ES-I3 (cell line): ENCODE results near the gene PHOSPHO1.

Experiments used
- H3K36me3 ChIP-seq: 2 replicates; pipeline ENCODE4 v1.6.1; 2013; ENCODE audit warnings: mild to moderate bottlenecking, low read length, control low read depth, moderate library complexity; ENCODE audit not compliant: insufficient read depth
- H3K4me1 ChIP-seq: 2 replicates; pipeline ENCODE4 v1.6.1; 2013; ENCODE audit warnings: mild to moderate bottlenecking, control low read depth, low read length; ENCODE audit not compliant: insufficient read depth
- H3K9ac ChIP-seq: 2 replicates; pipeline ENCODE4 v1.6.1; 2013; ENCODE audit warnings: low read depth, mild to moderate bottlenecking, low read length, moderate library complexity
- H3K9me3 ChIP-seq: 2 replicates; pipeline ENCODE4 v1.6.1; 2013; ENCODE audit warnings: mild to moderate bottlenecking, low read length, moderate library complexity; ENCODE audit not compliant: control insufficient read depth, insufficient read depth

PHOSPHO1 gene

DNA sequence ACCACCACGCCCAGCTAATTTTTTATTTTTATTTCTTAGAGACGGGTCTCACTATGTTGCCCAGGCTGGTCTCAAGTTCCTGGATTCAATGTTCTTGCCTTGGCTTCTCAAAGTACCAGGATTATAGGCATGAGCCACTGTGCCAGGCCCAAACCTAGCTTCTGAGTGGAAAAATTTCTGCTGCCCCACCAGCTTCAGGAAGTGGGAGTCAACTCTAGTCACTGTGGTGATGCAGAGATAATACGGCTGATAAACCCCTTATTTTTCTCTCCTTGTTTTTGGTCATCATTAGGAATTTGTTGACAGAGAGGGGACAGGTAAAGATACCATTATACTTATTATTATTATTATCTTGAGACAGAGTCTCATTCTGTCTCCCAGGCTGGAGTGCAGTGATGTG is 27.8 kb upstream of the PHOSPHO1 start:
- peaks cover 4% of the 10 kb centered on the region; the same call in 1 of the 2 replicates for H3K4me1 ChIP-seq
- H3K36me3 ChIP-seq, result no peaks in the 10 kb centered on the region
- no peaks in the 10 kb centered on the region for H3K9me3 ChIP-seq
- H3K9ac ChIP-seq, result no peak overlapping the region

DNA sequence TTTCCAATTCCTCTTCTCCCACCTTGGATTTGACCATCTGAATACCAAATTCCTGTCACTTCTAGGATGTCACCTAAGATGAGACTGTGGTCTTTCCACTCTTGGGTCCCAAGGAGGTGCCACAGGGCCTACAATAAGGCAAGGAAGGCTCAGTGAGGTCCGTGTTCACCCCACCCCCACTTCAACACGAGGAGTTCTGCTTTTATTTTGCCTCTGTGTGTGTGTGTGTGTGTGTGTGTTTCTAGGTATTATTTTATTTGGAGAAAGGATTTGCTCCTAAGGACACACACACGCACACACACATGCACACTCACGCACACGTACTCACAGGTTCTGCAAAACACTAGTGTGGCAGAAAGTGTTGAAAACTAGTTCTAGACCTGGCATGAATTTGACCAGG is 24.5 kb upstream of the PHOSPHO1 start:
- Histone ChIP-seq H3K4me1 (no peaks in the 10 kb centered on the region; the same call in 1 of the 2 replicates), H3K9ac (no peak overlapping the region), H3K36me3 (no peaks in the 10 kb centered on the region), H3K9me3 (no peaks in the 10 kb centered on the region)

DNA sequence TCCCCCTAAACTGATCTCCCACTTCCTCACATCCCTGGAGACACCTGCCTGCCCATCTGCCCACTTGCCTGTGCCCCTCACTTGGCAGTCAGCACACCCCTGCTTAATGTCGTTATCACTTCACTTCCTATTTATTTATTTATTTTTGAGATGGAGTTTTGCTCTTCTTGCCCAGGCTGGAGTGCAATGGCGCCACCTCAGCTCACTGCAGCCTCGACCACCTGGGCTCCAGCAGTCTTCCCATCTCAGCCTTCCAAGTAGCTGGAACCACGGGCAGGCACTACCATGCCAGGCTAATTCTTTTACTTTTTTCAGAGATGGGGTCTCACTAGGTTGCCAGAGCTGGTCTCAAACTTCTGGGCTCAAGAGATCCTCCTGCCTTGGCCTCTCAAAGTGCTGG is 23.5 kb upstream of the PHOSPHO1 start:
- no peak overlapping the region for H3K9ac ChIP-seq
- H3K36me3 ChIP-seq, result no peaks in the 10 kb centered on the region
- H3K4me1 ChIP-seq, result peaks cover 6% of the 10 kb centered on the region; the same call in 1 of the 2 replicates
- no peaks in the 10 kb centered on the region for H3K9me3 ChIP-seq

DNA sequence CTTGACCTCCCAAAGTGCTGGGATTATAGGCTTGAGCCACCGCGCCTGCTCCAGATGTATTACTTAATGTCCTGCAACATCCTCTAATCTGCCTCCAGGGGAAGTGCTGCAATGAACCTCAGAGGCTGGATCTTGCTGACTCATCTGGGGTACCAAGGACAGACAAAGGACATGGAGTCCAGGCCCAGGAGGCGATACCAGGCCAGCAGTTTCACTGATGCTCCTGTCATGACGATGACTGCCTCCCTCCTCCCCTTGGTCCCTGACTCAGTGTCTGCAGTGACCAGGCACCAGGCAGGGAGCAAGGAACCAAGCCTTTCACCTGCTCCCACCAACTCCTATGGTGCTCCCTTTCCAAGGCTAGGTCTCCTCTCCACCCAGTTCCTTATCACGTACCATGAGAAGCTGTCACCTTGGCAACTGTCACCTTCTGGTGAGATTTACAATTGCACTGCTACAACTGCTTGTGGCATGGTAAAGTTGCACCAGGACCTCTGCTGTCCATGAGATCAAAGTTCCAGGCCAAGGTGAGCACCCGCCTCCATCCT is 21.6 kb upstream of the PHOSPHO1 start:
- Histone ChIP-seq H3K36me3 (no peaks in the 10 kb centered on the region), H3K9ac (no peak overlapping the region), H3K9me3 (no peaks in the 10 kb centered on the region), H3K4me1 (peaks cover 6% of the 10 kb centered on the region; the same call in 1 of the 2 replicates)

DNA sequence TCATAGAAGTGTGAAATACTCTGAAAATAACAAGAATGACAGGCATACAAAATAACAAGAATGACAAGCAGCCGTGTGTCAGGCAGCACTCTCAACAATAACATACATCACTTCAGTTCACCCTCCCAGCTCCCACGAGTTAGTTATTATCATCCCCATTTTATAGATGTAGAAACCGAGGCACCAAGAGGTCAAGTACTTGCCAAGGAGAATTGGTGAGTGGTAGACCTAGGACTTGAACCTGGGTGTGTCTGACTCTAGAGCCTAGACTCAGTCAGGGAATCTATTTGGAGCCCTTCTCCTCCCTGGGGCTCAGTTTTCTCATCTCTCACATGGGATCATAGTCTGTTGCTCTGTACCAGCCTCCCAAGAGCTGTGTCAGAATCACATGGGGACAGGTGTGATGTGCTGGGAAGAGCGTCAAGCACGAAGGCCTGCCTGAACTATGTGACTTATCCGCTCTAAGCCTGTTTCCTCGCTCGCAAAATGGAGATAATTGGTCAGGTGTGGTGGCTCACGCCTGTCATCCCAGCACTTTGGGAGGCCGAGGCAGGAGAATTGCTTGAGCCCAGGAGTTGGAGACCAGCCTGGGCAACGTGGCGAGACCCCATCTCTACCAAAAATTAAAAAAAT is 19.4 kb upstream of the PHOSPHO1 start:
- Histone ChIP-seq H3K9me3 (no peaks in the 10 kb centered on the region), H3K4me1 (peaks cover 6% of the 10 kb centered on the region; the same call in 1 of the 2 replicates), H3K36me3 (no peaks in the 10 kb centered on the region), H3K9ac (no peak overlapping the region)

DNA sequence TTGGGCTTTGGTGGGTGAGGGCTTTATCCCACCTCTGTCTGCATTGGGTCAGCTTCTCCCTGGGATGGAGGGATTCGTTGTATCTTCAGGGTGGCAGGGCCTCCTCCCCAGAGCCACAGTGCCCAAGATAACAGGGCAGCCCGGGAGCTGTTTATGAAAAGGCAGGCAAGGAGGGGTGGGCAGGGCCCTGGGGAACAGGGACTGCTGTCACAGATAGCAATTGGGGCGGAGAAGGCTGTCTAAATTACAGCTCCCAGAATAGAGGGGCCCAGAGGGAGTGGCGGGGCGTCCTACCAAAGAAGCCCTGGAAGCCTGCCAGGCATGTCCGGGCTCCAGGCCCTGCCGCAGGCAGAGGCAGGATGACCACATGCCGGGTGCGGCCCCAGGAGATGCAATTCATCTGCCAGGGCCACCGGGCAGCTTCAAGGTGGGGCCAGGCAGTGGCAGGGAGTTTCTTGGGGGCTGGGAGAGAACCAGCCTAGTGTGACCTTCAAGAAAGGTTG is 18.8 kb upstream of the PHOSPHO1 start:
- Histone ChIP-seq H3K36me3 (no peaks in the 10 kb centered on the region), H3K4me1 (peaks cover 6% of the 10 kb centered on the region; the same call in 1 of the 2 replicates), H3K9ac (no peak overlapping the region)

DNA sequence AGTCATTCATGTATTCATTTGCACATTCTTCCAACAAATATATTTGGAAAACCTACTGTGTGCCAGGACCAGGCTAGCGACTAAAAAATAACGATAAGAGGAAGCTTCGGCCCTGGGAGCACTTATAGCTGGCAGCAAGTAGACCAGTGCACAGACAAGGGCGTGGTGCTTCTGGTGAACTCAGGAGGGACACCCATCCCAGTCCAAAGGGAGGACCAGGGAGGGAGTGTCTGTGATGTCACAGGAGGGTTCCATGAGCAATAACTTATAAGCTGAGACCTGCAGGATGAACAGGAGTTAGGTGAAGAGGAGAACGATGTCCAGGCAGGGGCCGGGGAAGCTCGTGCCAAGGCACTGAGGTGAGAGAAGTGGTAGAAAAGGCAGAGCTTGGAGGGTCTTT is 17.4 kb upstream of the PHOSPHO1 start:
- no peaks in the 10 kb centered on the region for H3K36me3 ChIP-seq
- no peaks in the 10 kb centered on the region for H3K9me3 ChIP-seq
- peaks cover 6% of the 10 kb centered on the region; the same call in 1 of the 2 replicates for H3K4me1 ChIP-seq
- H3K9ac ChIP-seq, result no peak overlapping the region

More for the DNA sequence above, 18.8 kb upstream of the PHOSPHO1 start:
- H3K9me3 ChIP-seq, result no peaks in the 10 kb centered on the region

DNA sequence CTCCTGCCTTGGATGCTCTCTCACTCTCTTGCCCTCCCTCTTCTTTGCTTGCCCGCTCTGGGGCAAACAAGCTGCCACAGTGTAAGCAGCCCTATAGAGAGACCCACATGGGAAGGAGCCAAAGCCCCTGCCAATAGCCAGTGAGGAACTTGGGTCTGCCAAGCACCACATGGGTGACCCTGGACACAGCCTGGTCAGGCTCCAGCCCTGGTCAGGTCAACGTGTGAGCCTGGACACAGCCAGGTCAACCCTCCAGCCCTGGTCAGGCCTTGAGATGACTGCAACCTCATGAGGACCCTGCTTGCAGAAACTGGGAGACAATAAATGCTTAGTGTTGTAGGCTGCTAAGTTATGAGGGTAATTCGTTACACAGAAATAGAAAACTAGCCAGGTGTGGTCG is 14.3 kb upstream of the PHOSPHO1 start:
- H3K9me3 ChIP-seq, result no peaks in the 10 kb centered on the region
- H3K4me1 ChIP-seq, result peaks cover 6% of the 10 kb centered on the region; the same call in 1 of the 2 replicates
- no peaks in the 10 kb centered on the region for H3K36me3 ChIP-seq
- H3K9ac ChIP-seq, result no peak overlapping the region

DNA sequence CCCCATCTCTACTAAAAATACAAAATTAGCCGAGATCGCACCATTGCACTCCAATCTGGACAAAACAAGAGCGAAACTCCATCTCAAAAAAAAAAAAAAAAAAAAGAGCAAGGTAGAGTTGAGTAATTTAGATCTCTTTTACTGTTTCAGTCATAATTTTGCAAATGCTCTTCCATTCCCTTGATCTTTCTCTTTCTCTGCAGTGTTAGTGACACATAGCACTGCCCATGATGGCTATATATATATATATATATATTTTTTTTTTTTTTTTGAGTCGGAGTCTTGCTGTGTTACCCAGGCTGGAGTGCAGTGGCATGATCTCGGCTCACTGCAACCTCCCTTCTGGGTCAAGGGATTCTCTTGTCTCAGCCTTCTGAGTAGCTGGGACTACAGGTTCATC is 12.2 kb upstream of the PHOSPHO1 start:
- H3K9ac ChIP-seq, result no peak overlapping the region
- no peaks in the 10 kb centered on the region for H3K9me3 ChIP-seq
- H3K4me1 ChIP-seq, result no peaks in the 10 kb centered on the region; the same call in 1 of the 2 replicates
- H3K36me3 ChIP-seq, result no peaks in the 10 kb centered on the region

DNA sequence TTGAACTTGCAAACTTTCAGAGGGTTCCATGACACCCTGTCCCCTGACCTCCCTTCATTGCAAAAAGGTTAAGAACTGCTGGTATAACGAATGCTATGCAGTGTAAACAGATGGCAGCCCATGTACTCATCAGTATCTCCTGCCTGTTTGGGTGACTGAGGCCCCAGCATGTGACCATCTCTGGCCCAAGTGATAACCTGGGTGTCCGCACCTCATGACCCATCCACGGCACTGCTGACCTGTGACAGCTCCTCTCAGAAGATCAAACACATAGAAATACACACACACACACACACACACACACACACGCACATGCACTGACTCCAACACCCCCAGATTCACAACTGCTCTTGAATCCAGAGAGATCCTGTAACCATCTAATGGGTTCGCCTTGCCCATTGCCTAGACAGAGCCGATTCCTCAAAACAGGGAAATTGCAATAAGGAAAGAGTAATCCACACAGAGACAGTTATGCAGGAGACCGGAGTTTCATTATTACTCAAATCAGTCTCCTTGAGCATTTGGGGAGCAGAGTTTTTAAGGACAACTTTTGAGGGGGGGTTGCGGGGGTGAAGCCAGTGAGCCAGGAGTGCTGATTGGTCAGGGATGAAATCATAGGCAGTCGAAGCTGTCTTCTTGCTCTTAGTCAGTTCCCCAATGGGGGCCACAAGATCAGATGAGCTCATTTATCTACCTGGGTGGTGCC is 11.3 kb upstream of the PHOSPHO1 start:
- Histone ChIP-seq H3K36me3 (no peaks in the 10 kb centered on the region), H3K9ac (no peak overlapping the region), H3K4me1 (peaks cover 4% of the 10 kb centered on the region; the same call in 1 of the 2 replicates), H3K9me3 (no peaks in the 10 kb centered on the region)

DNA sequence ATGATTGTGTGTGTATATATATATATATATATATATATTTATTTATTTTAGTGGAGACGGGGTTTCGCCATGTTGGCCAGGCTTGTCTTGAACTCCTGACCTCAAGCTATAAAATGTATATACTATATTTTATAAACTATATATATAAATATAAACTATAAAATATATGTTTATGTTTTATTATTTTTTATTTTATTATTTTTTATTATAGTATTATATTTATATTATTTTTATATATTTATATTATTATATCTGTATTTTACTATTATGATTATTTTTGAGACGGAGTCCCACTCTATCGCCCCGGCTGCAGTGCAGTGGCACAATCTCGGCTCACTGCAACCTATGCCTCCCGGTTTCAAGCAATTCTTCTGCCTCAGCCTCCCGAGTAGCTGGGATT is 10.5 kb upstream of the PHOSPHO1 start:
- Histone ChIP-seq H3K36me3 (no peaks in the 10 kb centered on the region), H3K4me1 (peaks cover 6% of the 10 kb centered on the region; the same call in 1 of the 2 replicates), H3K9ac (no peak overlapping the region), H3K9me3 (no peaks in the 10 kb centered on the region)

DNA sequence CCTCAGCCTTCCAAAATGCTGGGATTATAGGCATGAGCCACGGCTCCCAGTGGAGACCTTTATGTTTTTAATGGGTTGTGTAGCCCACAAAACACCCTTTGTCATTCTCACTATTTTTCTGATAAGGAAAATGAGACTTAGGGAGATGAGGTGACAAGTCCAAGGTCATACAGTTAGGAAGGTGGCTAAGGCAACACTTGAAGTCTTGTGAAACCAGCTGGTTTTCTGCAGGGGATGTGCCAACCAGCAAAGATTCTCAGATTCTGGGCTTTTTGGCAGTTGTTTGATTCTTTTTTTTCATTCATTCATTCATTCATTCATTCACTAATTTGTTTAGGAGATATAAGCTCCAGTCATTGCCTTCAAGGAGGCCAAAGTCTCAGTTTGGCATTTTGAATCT is 10.0 kb upstream of the PHOSPHO1 start:
- no peak overlapping the region for H3K9ac ChIP-seq
- peaks cover 10% of the 10 kb centered on the region; the same call in 1 of the 2 replicates for H3K4me1 ChIP-seq
- H3K9me3 ChIP-seq, result no peaks in the 10 kb centered on the region
- no peaks in the 10 kb centered on the region for H3K36me3 ChIP-seq

DNA sequence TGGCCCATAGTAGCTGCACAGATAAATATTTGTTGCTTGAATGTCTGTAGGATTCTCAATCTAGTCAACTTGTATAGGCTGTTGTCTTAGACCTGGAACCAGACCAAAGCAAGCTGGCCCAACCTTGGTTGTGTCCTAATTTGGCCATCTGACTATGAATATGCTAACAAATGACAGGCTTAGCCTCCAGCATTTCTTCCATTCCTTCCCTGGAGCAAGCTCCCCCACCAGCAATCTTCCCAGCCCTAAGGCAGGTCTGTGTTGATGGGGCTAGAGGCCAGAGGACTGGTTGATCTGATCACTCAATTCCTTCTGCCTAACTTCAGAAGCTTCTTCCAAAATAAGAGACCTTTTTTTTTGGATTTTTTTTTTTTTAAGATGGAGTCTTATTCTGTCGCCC is 9.4 kb upstream of the PHOSPHO1 start:
- H3K9ac ChIP-seq, result no peak overlapping the region

DNA sequence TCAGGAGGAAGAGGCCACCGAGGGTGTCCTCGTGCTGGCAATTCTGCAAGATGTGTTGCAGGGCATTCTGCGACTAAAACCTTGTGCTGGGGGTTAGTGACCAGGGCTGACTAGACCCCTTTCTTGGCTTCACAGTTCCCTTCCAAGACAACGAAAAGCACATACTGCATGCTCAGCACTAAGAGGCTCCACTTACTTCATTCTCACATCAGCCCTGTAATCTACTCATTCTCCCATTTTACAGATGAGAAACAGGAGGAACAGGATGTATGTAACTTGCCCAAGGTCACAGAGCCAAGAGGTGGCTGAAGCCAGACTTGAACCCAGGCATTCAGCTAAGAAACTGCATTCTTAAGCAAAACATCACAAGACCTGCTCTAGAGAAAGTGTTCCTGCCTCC is 5.3 kb upstream of the PHOSPHO1 start:
- H3K9ac ChIP-seq, result no peak overlapping the region

More for the DNA sequence above, 9.4 kb upstream of the PHOSPHO1 start:
- Histone ChIP-seq H3K9me3 (no peaks in the 10 kb centered on the region), H3K36me3 (no peaks in the 10 kb centered on the region), H3K4me1 (peaks cover 13% of the 10 kb centered on the region; the same call in 1 of the 2 replicates)

More for the DNA sequence above, 5.3 kb upstream of the PHOSPHO1 start:
- H3K4me1 ChIP-seq, result peaks cover 26% of the 10 kb centered on the region; the same call in 1 of the 2 replicates
- no peaks in the 10 kb centered on the region for H3K36me3 ChIP-seq
- no peaks in the 10 kb centered on the region for H3K9me3 ChIP-seq
